HG02852 (cell line): Measurements from ENCODE around the gene GTF2E1.
A peak's percentile ranks its signal among the peaks of the same experiment; 100 is the strongest.

Experiments
- ATAC-seq: cut with Tn5 transposase; IDR thresholded peaks from one replicate; pipeline ENCODE4 v1.9.1; 2021; ENCODE audit warnings: mild to moderate bottlenecking, moderate library complexity; ENCODE audit not compliant: unreplicated experiment

The GTF2E1 gene

GRCh38 chr3:120796976-120797375, 54.4 kb downstream of the GTF2E1 start:
- ATAC-seq: no peak

GRCh38 chr3:120797857-120798256, 55.3 kb downstream of the GTF2E1 start:
- ATAC-seq: no peak

GRCh38 chr3:120798346-120798745, 55.8 kb downstream of the GTF2E1 start:
- ATAC-seq: no peak

- ATAC-seq: no peak
Observed at GRCh38 chr3:120800625-120801024, 58.1 kb downstream of the GTF2E1 start.

GRCh38 chr3:120801484-120801883, 58.9 kb downstream of the GTF2E1 start:
- peak; percentile 82 for ATAC-seq

- ATAC-seq: no peak
Observed at GRCh38 chr3:120802916-120803315, 60.4 kb downstream of the GTF2E1 start.

GRCh38 chr3:120816728-120817127, 74.2 kb downstream of the GTF2E1 start:
- no peak for ATAC-seq

GRCh38 chr3:120820748-120821147, 78.2 kb downstream of the GTF2E1 start:
- no peak for ATAC-seq

GRCh38 chr3:120821426-120821825, 78.9 kb downstream of the GTF2E1 start:
- no peak for ATAC-seq

GRCh38 chr3:120823156-120823555, 80.6 kb downstream of the GTF2E1 start:
- no peak for ATAC-seq

GRCh38 chr3:120824613-120825012, 82.1 kb downstream of the GTF2E1 start:
- no peak for ATAC-seq

GRCh38 chr3:120828796-120829195, 86.3 kb downstream of the GTF2E1 start:
- ATAC-seq: no peak

- ATAC-seq: no peak
Observed at GRCh38 chr3:120831066-120831465, 88.5 kb downstream of the GTF2E1 start.
